DMS 273 treated with DMSO at 0.1 percent for 48 hours (cell line): ENCODE data around the gene DUOX2.
"Not testable (repeated sequence)": the region's sequence is repeated elsewhere in the genome, so short reads cannot be mapped to it uniquely, and the experiment has no call there.

Experiments
- DNase-seq: peaks from one replicate; lab custom pipeline; 2025; lab: John Stamatoyannopoulos, UW

DUOX2 gene

GRCh38 chr15:45118996-45119395 is 5.0 kb upstream of the DUOX2 start:
- DNase-seq = no peak

GRCh38 chr15:45118131-45118588 is 4.2 kb upstream of the DUOX2 start:
- DNase-seq = peak; percentile 56

- DNase-seq = no peak
Measured at GRCh38 chr15:45117308-45118130, 3.5 kb upstream of the DUOX2 start.

GRCh38 chr15:45116482-45117307 is 2.7 kb upstream of the DUOX2 start:
- DNase-seq = no peak

GRCh38 chr15:45116006-45116481 is 2.1 kb upstream of the DUOX2 start:
- DNase-seq = no peak

- DNase-seq = no peak
Measured at GRCh38 chr15:45115312-45115820, 1.4 kb upstream of the DUOX2 start.

GRCh38 chr15:45114751-45115085 is 746 bp upstream of the DUOX2 start:
- DNase-seq = no peak

GRCh38 chr15:45113380-45113990 is 487 bp downstream of the DUOX2 start:
- DNase-seq = no peak

GRCh38 chr15:45112591-45113379 is 1.2 kb downstream of the DUOX2 start:
- no peak for DNase-seq

- no peak for DNase-seq
Measured at GRCh38 chr15:45112143-45112590, 1.8 kb downstream of the DUOX2 start.

- no peak for DNase-seq
Measured at GRCh38 chr15:45111390-45112142, 2.4 kb downstream of the DUOX2 start.

GRCh38 chr15:45110256-45110820 is 3.6 kb downstream of the DUOX2 start:
- no peak for DNase-seq

- no peak for DNase-seq
Measured at GRCh38 chr15:45107941-45108630, 5.9 kb downstream of the DUOX2 start.

- DNase-seq = no peak
Measured at GRCh38 chr15:45106002-45106790, 7.8 kb downstream of the DUOX2 start.

- no peak for DNase-seq
Measured at GRCh38 chr15:45105586-45105985, 8.4 kb downstream of the DUOX2 start.

- DNase-seq = not testable (repeated sequence)
Measured at GRCh38 chr15:45104170-45104569, 9.8 kb downstream of the DUOX2 start.

GRCh38 chr15:45102226-45102625 is 11.7 kb downstream of the DUOX2 start:
- DNase-seq = no peak

- DNase-seq = no peak
Measured at GRCh38 chr15:45101749-45102148, 12.2 kb downstream of the DUOX2 start.
